IPS-15b (cell line): ENCODE measurements around the gene DHRS7C.

Experiments
- H3K27me3 ChIP-seq: one replicate; pipeline ENCODE4 v1.6.1; 2013; ENCODE audit warnings: low read length; ENCODE audit not compliant: control insufficient read depth, insufficient read depth
- H3K36me3 ChIP-seq: one replicate; pipeline ENCODE4 v1.6.1; 2013; ENCODE audit warnings: low read length; ENCODE audit not compliant: control insufficient read depth, insufficient read depth
- H3K4me1 ChIP-seq: one replicate; pipeline ENCODE4 v1.6.1; 2013; ENCODE audit warnings: mild to moderate bottlenecking, low read length; ENCODE audit not compliant: control insufficient read depth, insufficient read depth
- H3K4me3 ChIP-seq: one replicate; pipeline ENCODE4 v1.5.1; 2013; ENCODE audit warnings: low read depth, low read length
- H3K9ac ChIP-seq: one replicate; pipeline ENCODE4 v1.6.1; 2013; ENCODE audit warnings: low read depth, mild to moderate bottlenecking, low read length
- H3K9me3 ChIP-seq: one replicate; pipeline ENCODE4 v1.6.1; 2013; ENCODE audit warnings: mild to moderate bottlenecking, low read length; ENCODE audit not compliant: control insufficient read depth, insufficient read depth

DHRS7C gene

GRCh38 chr17:9780552-9780951, 10.8 kb downstream of the DHRS7C start:
- no peaks in the 10 kb centered on the region for H3K27me3 ChIP-seq
- H3K9ac ChIP-seq, result no peak overlapping the region
- no peaks in the 10 kb centered on the region for H3K4me1 ChIP-seq
- no peak overlapping the region for H3K4me3 ChIP-seq
- no peaks in the 10 kb centered on the region for H3K36me3 ChIP-seq
- no peaks in the 10 kb centered on the region for H3K9me3 ChIP-seq

- no peaks in the 10 kb centered on the region for H3K27me3 ChIP-seq
- H3K4me1 ChIP-seq, result no peaks in the 10 kb centered on the region
- H3K36me3 ChIP-seq, result no peaks in the 10 kb centered on the region
- H3K9ac ChIP-seq, result no peak overlapping the region
- no peaks in the 10 kb centered on the region for H3K9me3 ChIP-seq
- H3K4me3 ChIP-seq, result no peak overlapping the region
These were observed 14.5 kb downstream of the DHRS7C start for GRCh38 chr17:9776911-9777310.

- Histone ChIP-seq H3K36me3 (no peaks in the 10 kb centered on the region), H3K4me1 (peaks cover 2% of the 10 kb centered on the region), H3K9ac (no peak overlapping the region), H3K4me3 (no peak overlapping the region), H3K9me3 (no peaks in the 10 kb centered on the region), H3K27me3 (no peaks in the 10 kb centered on the region)
These were observed 18.7 kb downstream of the DHRS7C start for GRCh38 chr17:9772658-9773057.

- no peaks in the 10 kb centered on the region for H3K36me3 ChIP-seq
- peaks cover 2% of the 10 kb centered on the region for H3K4me1 ChIP-seq
These were observed 19.9 kb downstream of the DHRS7C start for GRCh38 chr17:9771465-9771864.

GRCh38 chr17:9769036-9769695, 22.2 kb downstream of the DHRS7C start:
- H3K4me1 ChIP-seq, result peaks cover 2% of the 10 kb centered on the region
- no peak overlapping the region for H3K4me3 ChIP-seq
- H3K9ac ChIP-seq, result no peak overlapping the region
- no peaks in the 10 kb centered on the region for H3K27me3 ChIP-seq
- H3K36me3 ChIP-seq, result no peaks in the 10 kb centered on the region
- H3K9me3 ChIP-seq, result no peaks in the 10 kb centered on the region

More at GRCh38 chr17:9771465-9771864, 19.9 kb downstream of the DHRS7C start:
- H3K27me3 ChIP-seq, result no peaks in the 10 kb centered on the region
- H3K9ac ChIP-seq, result no peak overlapping the region
- no peak overlapping the region for H3K4me3 ChIP-seq
- H3K9me3 ChIP-seq, result no peaks in the 10 kb centered on the region

- Histone ChIP-seq H3K9ac (no peak overlapping the region), H3K9me3 (no peaks in the 10 kb centered on the region), H3K27me3 (no peaks in the 10 kb centered on the region), H3K4me1 (peaks cover 2% of the 10 kb centered on the region), H3K36me3 (no peaks in the 10 kb centered on the region), H3K4me3 (no peak overlapping the region)
These were observed 22.9 kb downstream of the DHRS7C start for GRCh38 chr17:9768381-9768934.

- Histone ChIP-seq H3K9me3 (no peaks in the 10 kb centered on the region), H3K4me3 (no peak overlapping the region), H3K27me3 (no peaks in the 10 kb centered on the region), H3K4me1 (peaks cover 2% of the 10 kb centered on the region), H3K9ac (no peak overlapping the region), H3K36me3 (no peaks in the 10 kb centered on the region)
These were observed 23.9 kb downstream of the DHRS7C start for GRCh38 chr17:9767432-9767991.

- no peak overlapping the region for H3K4me3 ChIP-seq
- H3K36me3 ChIP-seq, result no peaks in the 10 kb centered on the region
- no peak overlapping the region for H3K9ac ChIP-seq
- no peaks in the 10 kb centered on the region for H3K27me3 ChIP-seq
- H3K4me1 ChIP-seq, result peaks cover 2% of the 10 kb centered on the region
- no peaks in the 10 kb centered on the region for H3K9me3 ChIP-seq
These were observed 24.4 kb downstream of the DHRS7C start for GRCh38 chr17:9766970-9767369.

- Histone ChIP-seq H3K4me3 (no peak overlapping the region), H3K36me3 (no peaks in the 10 kb centered on the region), H3K9ac (no peak overlapping the region), H3K9me3 (no peaks in the 10 kb centered on the region), H3K4me1 (no peaks in the 10 kb centered on the region), H3K27me3 (no peaks in the 10 kb centered on the region)
These were observed 26.1 kb downstream of the DHRS7C start for GRCh38 chr17:9765322-9765721.

GRCh38 chr17:9763643-9764042, 27.7 kb downstream of the DHRS7C start:
- H3K27me3 ChIP-seq, result no peaks in the 10 kb centered on the region
- H3K36me3 ChIP-seq, result no peaks in the 10 kb centered on the region
- no peak overlapping the region for H3K4me3 ChIP-seq
- no peaks in the 10 kb centered on the region for H3K4me1 ChIP-seq
- no peak overlapping the region for H3K9ac ChIP-seq
- H3K9me3 ChIP-seq, result no peaks in the 10 kb centered on the region

GRCh38 chr17:9760266-9760665, 31.1 kb downstream of the DHRS7C start:
- no peaks in the 10 kb centered on the region for H3K36me3 ChIP-seq
- H3K9me3 ChIP-seq, result no peaks in the 10 kb centered on the region
- no peak overlapping the region for H3K9ac ChIP-seq
- H3K4me1 ChIP-seq, result no peaks in the 10 kb centered on the region
- no peaks in the 10 kb centered on the region for H3K27me3 ChIP-seq
- no peak overlapping the region for H3K4me3 ChIP-seq

GRCh38 chr17:9755083-9755482, 36.3 kb downstream of the DHRS7C start:
- Histone ChIP-seq H3K9me3 (no peaks in the 10 kb centered on the region), H3K36me3 (no peaks in the 10 kb centered on the region), H3K4me3 (no peak overlapping the region), H3K4me1 (no peaks in the 10 kb centered on the region), H3K27me3 (no peaks in the 10 kb centered on the region), H3K9ac (no peak overlapping the region)
